GM12892 (cell line): ENCODE data around the gene KRT25.

Experiments
- POLR2A ChIP-seq: IDR thresholded peaks from 2 replicates; pipeline ENCODE4 v1.6.1; 2011; ENCODE audit warnings: low read depth, low read length, control low read depth
- POLR2AphosphoS5 ChIP-seq: IDR thresholded peaks from 2 replicates; pipeline ENCODE4 v1.6.1; 2011; ENCODE audit warnings: low read depth, low read length, control low read depth
- TAF1 ChIP-seq: IDR thresholded peaks from 2 replicates; pipeline ENCODE4 v1.6.1; 2011; ENCODE audit warnings: low read depth, mild to moderate bottlenecking, control low read depth, low read length, borderline replicate concordance

- TF ChIP-seq POLR2A: no peak
- no peak for TF ChIP-seq POLR2AphosphoS5
- TF ChIP-seq TAF1: no peak
Observed at GRCh38 chr17:40727447-40728231, 27.5 kb downstream of the KRT25 start.
